ENCODE data around the gene PKM.

GRCh38 chr15:72161361-72162132, 69.4 kb downstream of the PKM start:
- TF ChIP-seq JUND (IDR thresholded peaks at IDR 0.05) (no peak), HNF4A (conservative IDR thresholded peaks at IDR 0.05) (no peak), EGR1 (IDR thresholded peaks at IDR 0.05; ENCODE audit: low read depth in 2 of 2) (no peak), ATF3 (IDR thresholded peaks at IDR 0.05) (no peak), TAF1 (conservative IDR thresholded peaks at IDR 0.05) (no peak), RAD21 (IDR thresholded peaks at IDR 0.05) (no peak), FOXA1 (IDR thresholded peaks at IDR 0.05) (no peak), ZBTB33 (IDR thresholded peaks at IDR 0.05) (no peak), SP1 (IDR thresholded peaks at IDR 0.05) (no peak), RXRA (IDR thresholded peaks at IDR 0.05) (no peak), YY1 (IDR thresholded peaks at IDR 0.05) (no peak)
- TF ChIP-seq, protein P1, sequence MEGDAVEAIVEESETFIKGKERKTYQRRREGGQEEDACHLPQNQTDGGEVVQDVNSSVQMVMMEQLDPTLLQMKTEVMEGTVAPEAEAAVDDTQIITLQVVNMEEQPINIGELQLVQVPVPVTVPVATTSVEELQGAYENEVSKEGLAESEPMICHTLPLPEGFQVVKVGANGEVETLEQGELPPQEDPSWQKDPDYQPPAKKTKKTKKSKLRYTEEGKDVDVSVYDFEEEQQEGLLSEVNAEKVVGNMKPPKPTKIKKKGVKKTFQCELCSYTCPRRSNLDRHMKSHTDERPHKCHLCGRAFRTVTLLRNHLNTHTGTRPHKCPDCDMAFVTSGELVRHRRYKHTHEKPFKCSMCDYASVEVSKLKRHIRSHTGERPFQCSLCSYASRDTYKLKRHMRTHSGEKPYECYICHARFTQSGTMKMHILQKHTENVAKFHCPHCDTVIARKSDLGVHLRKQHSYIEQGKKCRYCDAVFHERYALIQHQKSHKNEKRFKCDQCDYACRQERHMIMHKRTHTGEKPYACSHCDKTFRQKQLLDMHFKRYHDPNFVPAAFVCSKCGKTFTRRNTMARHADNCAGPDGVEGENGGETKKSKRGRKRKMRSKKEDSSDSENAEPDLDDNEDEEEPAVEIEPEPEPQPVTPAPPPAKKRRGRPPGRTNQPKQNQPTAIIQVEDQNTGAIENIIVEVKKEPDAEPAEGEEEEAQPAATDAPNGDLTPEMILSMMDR (IDR thresholded peaks at IDR 0.05; ENCODE audit: low read depth, low read length, missing input control), result no peak
- TF ChIP-seq, protein P2, sequence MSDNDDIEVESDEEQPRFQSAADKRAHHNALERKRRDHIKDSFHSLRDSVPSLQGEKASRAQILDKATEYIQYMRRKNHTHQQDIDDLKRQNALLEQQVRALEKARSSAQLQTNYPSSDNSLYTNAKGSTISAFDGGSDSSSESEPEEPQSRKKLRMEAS (IDR thresholded peaks at IDR 0.05), result no peak
- TF ChIP-seq, protein P3, sequence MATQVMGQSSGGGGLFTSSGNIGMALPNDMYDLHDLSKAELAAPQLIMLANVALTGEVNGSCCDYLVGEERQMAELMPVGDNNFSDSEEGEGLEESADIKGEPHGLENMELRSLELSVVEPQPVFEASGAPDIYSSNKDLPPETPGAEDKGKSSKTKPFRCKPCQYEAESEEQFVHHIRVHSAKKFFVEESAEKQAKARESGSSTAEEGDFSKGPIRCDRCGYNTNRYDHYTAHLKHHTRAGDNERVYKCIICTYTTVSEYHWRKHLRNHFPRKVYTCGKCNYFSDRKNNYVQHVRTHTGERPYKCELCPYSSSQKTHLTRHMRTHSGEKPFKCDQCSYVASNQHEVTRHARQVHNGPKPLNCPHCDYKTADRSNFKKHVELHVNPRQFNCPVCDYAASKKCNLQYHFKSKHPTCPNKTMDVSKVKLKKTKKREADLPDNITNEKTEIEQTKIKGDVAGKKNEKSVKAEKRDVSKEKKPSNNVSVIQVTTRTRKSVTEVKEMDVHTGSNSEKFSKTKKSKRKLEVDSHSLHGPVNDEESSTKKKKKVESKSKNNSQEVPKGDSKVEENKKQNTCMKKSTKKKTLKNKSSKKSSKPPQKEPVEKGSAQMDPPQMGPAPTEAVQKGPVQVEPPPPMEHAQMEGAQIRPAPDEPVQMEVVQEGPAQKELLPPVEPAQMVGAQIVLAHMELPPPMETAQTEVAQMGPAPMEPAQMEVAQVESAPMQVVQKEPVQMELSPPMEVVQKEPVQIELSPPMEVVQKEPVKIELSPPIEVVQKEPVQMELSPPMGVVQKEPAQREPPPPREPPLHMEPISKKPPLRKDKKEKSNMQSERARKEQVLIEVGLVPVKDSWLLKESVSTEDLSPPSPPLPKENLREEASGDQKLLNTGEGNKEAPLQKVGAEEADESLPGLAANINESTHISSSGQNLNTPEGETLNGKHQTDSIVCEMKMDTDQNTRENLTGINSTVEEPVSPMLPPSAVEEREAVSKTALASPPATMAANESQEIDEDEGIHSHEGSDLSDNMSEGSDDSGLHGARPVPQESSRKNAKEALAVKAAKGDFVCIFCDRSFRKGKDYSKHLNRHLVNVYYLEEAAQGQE (IDR thresholded peaks at IDR 0.05), result no peak
